ENCODE data around the gene C19orf12.

The C19orf12 gene

DNA sequence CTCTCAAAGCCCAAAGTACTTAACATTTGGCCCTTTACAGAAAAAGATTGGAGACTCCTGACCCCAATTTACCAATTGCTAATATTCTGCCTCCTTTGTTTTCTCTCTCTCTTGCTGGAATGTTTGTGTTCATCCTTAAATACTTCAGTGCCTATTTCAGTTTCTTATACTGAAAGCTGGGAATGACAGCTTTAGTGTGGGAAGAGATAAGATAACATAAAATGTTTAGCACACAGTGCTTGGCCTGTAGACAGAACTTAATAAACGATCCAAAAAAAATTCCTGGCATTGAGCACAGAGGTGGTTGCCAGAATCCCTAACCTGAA is 52.8 kb downstream of the C19orf12 start:
- no peak for DNase-seq

DNA sequence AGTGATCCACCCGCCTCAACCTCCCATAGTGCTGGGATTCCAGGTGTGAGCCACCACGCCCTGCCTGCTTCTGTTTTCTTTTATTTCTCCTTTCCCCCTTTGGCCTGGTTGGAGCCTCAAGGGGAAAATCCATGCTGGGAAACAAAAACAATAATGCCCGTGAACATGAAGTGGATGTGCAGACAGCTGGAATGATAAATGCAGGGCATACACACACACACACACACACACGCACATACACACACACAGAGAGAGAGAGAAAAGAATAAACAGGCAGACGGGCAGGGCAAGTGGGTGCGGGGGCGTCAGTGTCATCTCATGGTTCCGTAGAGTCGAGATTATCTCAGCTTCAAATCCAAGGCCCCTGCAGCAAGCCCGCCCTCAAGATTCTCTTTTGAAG is 54.2 kb downstream of the C19orf12 start:
- no peak for DNase-seq

DNA sequence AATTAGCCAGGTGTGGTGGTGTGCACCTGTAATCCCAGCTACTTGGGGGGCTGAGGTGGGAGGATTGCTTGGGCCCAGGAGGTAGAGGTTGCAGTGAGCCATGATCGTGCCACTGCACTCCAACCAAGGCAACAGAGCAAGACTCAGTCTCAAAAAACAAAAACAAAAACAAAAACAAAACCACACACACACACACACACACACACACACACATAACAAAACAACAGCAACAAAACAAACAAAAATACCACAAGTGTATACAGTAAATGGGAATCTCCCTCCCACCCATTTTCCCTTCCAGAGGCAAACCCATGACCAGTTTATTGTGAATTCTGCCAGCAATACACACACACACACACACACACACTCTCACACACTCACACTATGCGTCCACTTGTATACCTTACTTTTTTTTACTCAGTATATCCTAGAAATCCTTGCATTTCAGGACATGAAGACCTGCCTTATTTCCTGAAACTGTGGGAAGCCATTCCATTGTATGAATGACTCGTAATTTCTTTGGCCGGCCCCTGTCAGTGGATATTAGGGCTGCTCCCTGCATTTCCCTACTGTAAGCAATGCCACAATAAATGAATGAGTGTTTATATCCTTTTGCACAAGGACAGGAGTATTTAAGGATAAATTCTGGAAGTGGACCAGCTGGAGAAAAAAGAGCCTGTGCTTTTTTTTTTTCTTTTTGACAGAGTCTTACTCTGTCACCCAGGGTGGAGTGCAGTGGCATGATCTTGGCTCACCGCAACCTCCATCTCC is 56.7 kb downstream of the C19orf12 start:
- DNase-seq: no peak

DNA sequence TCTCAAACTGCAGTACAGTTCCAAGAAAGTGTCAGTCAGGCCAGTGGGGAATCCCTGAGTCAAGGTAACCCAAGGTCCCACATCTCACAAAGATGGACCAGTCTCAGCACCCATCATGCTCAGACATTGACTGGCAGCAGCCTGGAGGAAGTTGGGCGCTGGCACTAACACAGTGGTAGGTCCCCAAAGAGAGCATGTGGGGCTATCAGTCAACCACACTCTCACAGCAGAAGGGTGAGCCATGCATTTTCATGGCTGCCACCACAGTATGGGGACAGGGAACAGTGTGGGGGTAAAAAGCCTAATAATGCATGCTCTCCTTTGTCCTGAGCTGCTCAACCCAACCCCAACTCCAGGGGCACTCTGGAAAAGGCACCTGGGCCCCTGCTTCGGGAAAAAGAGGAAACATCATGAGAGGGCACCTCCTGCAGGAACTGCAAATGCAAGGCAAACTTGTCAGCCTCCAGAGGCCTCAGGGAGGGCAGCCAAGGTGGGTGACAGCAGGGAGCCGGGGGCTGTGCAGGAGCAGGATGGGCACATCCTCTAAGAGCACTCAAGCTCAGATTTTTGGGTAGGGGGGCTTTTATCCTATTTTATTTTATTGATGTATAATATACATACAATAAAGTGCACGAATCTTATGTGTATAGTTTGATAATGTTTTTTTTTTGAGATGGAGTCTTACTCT is 59.3 kb downstream of the C19orf12 start:
- DNase-seq: no peak

DNA sequence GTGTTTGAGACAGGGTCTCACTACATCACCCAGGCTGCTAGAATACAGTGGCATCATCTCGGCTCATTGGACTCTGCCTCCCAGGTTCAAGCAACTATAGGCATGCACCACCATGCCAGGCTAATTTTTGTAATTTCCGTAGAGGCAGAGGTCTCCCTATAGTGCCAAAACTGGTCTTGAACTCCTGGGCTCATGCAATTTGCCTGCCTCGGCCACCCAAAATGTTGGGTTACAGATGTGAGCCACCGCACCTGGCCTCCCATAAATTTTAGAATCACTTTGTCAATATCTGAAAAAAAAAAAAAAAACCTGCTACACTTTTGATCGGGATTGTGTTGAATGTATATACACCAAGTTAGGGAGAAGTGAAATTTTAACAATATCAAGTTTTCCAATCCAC is 61.7 kb downstream of the C19orf12 start:
- DNase-seq: no peak

DNA sequence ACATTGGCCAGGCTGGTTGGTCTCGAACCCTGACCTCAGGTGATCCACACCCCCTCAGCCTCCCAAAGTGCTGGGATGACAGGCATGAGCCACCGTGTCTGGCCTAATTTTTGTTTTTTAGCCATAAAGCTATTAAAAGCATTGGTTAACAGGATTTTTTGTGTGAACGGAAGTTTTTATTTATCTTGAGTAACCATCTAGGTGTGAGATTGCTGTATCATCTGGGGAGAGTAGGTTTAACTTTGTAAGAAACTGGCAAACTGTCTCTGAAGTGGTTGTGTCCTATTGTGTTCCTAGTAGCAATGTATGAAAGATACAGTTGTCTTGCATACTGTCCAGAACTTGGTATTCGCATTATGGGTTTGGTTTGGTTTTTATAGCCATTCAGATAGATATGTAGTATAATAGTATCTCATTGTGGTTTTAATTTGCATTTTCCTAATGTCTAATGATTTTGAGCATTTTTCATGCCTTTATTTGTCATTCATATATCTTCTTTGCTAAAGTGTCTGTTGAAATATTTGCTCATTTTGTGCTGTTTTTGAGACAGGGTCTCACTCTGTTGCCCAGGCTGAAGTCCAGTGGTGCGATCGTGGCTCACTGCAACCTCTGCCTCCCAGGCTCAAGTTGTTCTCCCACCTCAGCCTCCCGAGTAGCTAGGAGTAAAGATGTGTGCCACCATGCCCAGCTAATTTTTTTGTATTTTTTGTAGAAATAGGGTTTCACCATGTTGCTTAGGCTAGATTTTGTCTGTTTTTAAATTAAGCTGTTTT is 63.3 kb downstream of the C19orf12 start:
- no peak for DNase-seq

DNA sequence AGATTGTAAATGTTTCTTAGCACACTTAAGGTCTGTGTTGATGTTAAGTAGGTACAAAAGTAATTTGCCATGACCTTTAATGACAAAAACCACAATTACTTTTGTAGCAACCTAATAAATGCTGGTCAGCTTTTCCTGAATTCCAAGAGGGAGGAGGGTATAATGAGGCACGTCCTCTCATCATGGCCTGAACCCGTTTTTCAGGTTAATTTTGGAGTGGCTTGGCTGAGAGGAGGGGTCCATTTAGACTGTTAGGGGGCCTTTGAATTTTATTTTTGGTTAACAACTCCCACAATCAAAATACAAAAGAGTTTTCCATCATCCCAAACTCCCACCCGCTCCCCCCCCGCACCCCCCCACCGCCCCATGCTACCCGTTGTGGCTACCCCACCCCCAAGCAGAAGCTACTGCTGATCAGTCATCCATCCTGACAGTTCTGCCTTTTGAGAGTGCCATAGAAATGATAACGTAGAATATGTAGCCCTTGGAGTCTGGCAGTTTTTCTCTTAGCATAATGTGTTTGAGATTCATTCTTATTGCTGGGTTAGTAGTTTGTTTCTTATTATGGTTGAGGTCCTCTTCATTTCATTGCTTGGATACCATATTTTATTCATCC is 64.2 kb downstream of the C19orf12 start:
- DNase-seq: no peak
